HAP-1 (cell line): ENCODE data around the gene PDLIM3.

Source experiments
- DNase-seq, 2 experiments: peaks; one replicate each; pipeline ENCODE4 v3.0.0-alpha.2; 2016 to 2020; ENCODE audit warnings: low spot score in 2 of 2
- H3K27me3 ChIP-seq: fragments of 250-450 bp; sonication (Bioruptor Pico); 2 replicates; pipeline ENCODE4 v1.5.1; 2020; ENCODE audit warnings: low read depth, mild to moderate bottlenecking, moderate library complexity
- H3K36me3 ChIP-seq: fragments of 250-450 bp; sonication (Bioruptor Pico); replicated peaks from 2 replicates; pipeline ENCODE4 v1.5.1; 2020; ENCODE audit warnings: mild to moderate bottlenecking
- H3K4me1 ChIP-seq: fragments of 250-450 bp; sonication (Bioruptor Pico); 2 replicates; pipeline ENCODE4 v1.5.1; 2020; ENCODE audit warnings: mild to moderate bottlenecking
- H3K4me3 ChIP-seq: fragments of 250-450 bp; sonication (Bioruptor Pico); 2 replicates; pipeline ENCODE4 v1.5.1; 2020; ENCODE audit warnings: mild to moderate bottlenecking, moderate library complexity
- H3K9me3 ChIP-seq: fragments of 250-450 bp; sonication (Bioruptor Pico); 2 replicates; pipeline ENCODE4 v1.5.1; 2020; ENCODE audit warnings: mild to moderate bottlenecking, moderate library complexity
- in situ Hi-C: fragments of 300-500 bp; cut with MboI; formaldehyde crosslinking; loops from 3 replicates; pipeline ENCODE4 v1.14.3; 2020; ENCODE audit warnings: low sequenced_read_pairs, inconsistent platforms, mixed read lengths

The PDLIM3 gene

DNA sequence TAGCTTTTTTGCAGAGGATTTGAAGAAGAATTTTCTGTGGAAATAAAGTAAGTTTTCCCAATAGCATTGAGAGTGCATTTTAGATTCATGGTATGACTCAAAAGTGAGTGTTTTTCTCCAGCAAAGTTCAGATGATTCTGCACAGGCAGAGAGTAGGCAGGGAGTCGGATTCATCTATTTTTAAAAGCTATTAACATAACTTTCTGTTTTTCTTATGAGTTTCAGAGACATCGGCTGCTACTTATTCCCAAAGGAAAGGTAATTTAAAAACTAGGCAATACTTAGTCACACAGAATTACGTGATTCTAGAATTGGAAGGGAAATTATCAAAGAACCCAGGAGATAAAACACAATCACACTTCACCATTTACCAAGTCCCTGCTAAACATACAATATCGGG, 68.2 kb downstream of the PDLIM3 start:
- Histone ChIP-seq H3K36me3 (no peaks in the 10 kb centered on the region), H3K27me3 (no peaks in the 10 kb centered on the region), H3K9me3 (no peaks in the 10 kb centered on the region), H3K4me1 (no peaks in the 10 kb centered on the region; the same call in none of the 2 replicates), H3K4me3 (no peak overlapping the region)
- DNase-seq, result no peak
- in situ Hi-C loops, result no loop called here

DNA sequence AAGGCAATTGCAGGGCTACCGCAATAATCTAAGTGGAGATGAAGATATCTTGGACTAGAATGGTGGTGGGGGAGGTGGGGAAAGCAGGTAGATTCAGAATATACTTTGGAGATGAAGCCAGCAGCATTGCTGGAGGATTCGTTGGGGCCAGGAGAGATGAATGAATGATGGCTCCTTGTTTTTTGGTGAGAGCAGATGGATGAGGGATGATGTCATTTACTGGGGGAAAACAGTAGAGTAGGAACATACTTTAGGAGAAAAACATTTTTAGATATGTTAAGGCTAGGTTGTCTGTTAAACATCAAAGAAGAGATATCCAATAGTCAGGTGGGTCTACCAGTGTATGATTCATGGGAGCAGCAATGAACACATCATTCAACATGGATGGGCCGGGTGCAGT, 69.6 kb downstream of the PDLIM3 start:
- Histone ChIP-seq H3K4me1 (no peaks in the 10 kb centered on the region; the same call in none of the 2 replicates), H3K4me3 (no peak overlapping the region), H3K9me3 (no peaks in the 10 kb centered on the region), H3K36me3 (no peaks in the 10 kb centered on the region), H3K27me3 (no peaks in the 10 kb centered on the region)
- in situ Hi-C loops, result no loop called here
- no peak for DNase-seq

GRCh38 chr4:185464887-185465286, 70.4 kb downstream of the PDLIM3 start:
- no peaks in the 10 kb centered on the region for H3K9me3 ChIP-seq
- H3K36me3 ChIP-seq, result no peaks in the 10 kb centered on the region
- H3K4me3 ChIP-seq, result no peak overlapping the region
- H3K27me3 ChIP-seq, result no peaks in the 10 kb centered on the region; the same call in 1 of the 2 replicates
- no peak for DNase-seq
- no peaks in the 10 kb centered on the region; the same call in 1 of the 2 replicates for H3K4me1 ChIP-seq
- in situ Hi-C loops, result no loop called here

DNA sequence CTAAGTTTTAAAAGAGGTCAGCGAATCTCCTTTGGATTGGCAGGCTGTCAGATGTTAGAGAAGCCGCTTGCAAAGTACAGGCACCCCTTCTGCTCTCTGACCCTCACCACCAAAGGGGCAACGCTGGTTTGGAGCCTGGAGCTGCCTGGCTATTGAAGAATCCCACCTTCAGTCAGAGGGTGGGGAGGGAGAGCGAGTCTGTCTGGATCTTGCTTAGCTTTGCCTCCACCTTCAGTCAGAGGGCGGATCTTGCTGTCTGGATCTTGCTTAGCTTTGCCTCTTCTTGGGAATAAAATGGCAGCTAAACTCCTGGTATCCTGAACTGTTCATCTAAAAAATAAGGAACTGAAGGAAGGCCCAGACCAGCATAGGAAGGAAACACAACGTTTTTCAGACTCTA, 71.1 kb downstream of the PDLIM3 start:
- in situ Hi-C loops, result no loop called here
- H3K9me3 ChIP-seq, result no peaks in the 10 kb centered on the region
- H3K36me3 ChIP-seq, result no peaks in the 10 kb centered on the region
- no peaks in the 10 kb centered on the region; the same call in 1 of the 2 replicates for H3K27me3 ChIP-seq
- no peak for DNase-seq
- no peak overlapping the region for H3K4me3 ChIP-seq
- H3K4me1 ChIP-seq, result no peaks in the 10 kb centered on the region; the same call in 1 of the 2 replicates

DNA sequence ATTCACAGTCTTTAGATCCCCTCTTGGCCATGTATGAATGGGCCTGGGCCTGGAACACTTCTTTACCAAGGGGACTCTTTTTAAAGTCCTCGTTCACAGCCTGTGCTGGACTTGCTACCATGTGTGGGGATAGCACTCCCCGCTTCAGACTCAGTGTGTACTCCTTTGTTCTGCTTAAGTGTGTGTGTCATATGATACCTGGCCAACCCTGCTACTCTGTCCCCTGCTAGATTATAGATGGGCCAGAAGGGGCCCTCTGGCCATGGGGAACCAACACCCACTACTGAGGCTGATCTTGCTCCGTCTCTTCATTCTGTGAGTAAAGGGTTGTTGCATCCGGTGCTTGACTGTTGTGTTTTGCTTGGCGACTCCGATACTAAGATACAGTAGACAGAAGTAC, 71.8 kb downstream of the PDLIM3 start:
- DNase-seq, result no peak

GRCh38 chr4:185461565-185461964, 73.7 kb downstream of the PDLIM3 start:
- in situ Hi-C loops, result no loop called here
- DNase-seq, result no peak
- no peaks in the 10 kb centered on the region for H3K36me3 ChIP-seq
- H3K9me3 ChIP-seq, result no peaks in the 10 kb centered on the region
- no peaks in the 10 kb centered on the region; the same call in 1 of the 2 replicates for H3K27me3 ChIP-seq
- no peak overlapping the region for H3K4me3 ChIP-seq
- peaks cover 4% of the 10 kb centered on the region for H3K4me1 ChIP-seq

More for the DNA sequence above, 71.8 kb downstream of the PDLIM3 start:
- no peaks in the 10 kb centered on the region; the same call in 1 of the 2 replicates for H3K4me1 ChIP-seq
- H3K36me3 ChIP-seq, result no peaks in the 10 kb centered on the region
- no peak overlapping the region for H3K4me3 ChIP-seq
- in situ Hi-C loops, result no loop called here
- no peaks in the 10 kb centered on the region; the same call in 1 of the 2 replicates for H3K27me3 ChIP-seq
- no peaks in the 10 kb centered on the region for H3K9me3 ChIP-seq

GRCh38 chr4:185457136-185457535, 78.2 kb downstream of the PDLIM3 start:
- in situ Hi-C loops, result no loop called here
- DNase-seq, result peak in 1 of 2 experiments; percentile 3

GRCh38 chr4:185456131-185456530, 79.2 kb downstream of the PDLIM3 start:
- in situ Hi-C loops, result no loop called here
- Histone ChIP-seq H3K36me3 (no peaks in the 10 kb centered on the region), H3K4me3 (no peak overlapping the region), H3K4me1 (peaks cover 4% of the 10 kb centered on the region; the same call in 1 of the 2 replicates), H3K27me3 (no peaks in the 10 kb centered on the region; the same call in 1 of the 2 replicates), H3K9me3 (no peaks in the 10 kb centered on the region)
- DNase-seq, result no peak

More at GRCh38 chr4:185457136-185457535, 78.2 kb downstream of the PDLIM3 start:
- peaks cover 4% of the 10 kb centered on the region; the same call in 1 of the 2 replicates for H3K4me1 ChIP-seq
- no peaks in the 10 kb centered on the region; the same call in 1 of the 2 replicates for H3K27me3 ChIP-seq
- no peak overlapping the region for H3K4me3 ChIP-seq
- no peaks in the 10 kb centered on the region for H3K9me3 ChIP-seq
- no peaks in the 10 kb centered on the region for H3K36me3 ChIP-seq
